OCI-LY1 (cell line): ENCODE data around the gene ADGRG1.

Source experiments
- CTCF ChIP-seq: fragments of 200-600 bp; sonication (generic), shearing (Covaris generic); IDR thresholded peaks from 2 replicates; pipeline ENCODE4 v1.5.1; 2017; ENCODE audit warnings: mild to moderate bottlenecking, antibody characterized with exemption, low read length, moderate library complexity, mixed read lengths
- EZH2 ChIP-seq: fragments of 200-600 bp; sonication (generic), shearing (Covaris generic); IDR thresholded peaks from 2 replicates; pipeline ENCODE4 v1.8.0; 2017; ENCODE audit warnings: borderline replicate concordance, mixed run types, mild to moderate bottlenecking, antibody characterized with exemption, low read length, moderate library complexity, mixed read lengths

- no peak for TF ChIP-seq CTCF
- no peak for TF ChIP-seq EZH2
Measured at GRCh38 chr16:57606847-57607501, 21.5 kb upstream of the ADGRG1 start.
